ENCODE data around the gene RNPEP. TPM values are rescaled to one million over a fixed set of nuclear protein-coding genes. Genes with fewer than 3 reads are reported as not detected.

The RNPEP gene
- total RNA-seq, 1 donor from 2014 or later = 42.4 TPM

- H3K36me3 Mint-ChIP-seq (ENCODE audit: unreplicated experiment) = peaks cover 1% of the 10 kb centered on the region
- H3K4me3 Mint-ChIP-seq (ENCODE audit: unreplicated experiment) = peak overlapping the region; percentile 7
- peaks cover 3% of the 10 kb centered on the region for H3K27me3 Mint-ChIP-seq (ENCODE audit: unreplicated experiment)
- H3K4me1 Mint-ChIP-seq (ENCODE audit: low read depth, unreplicated experiment) = no peaks in the 10 kb centered on the region
- TF ChIP-seq CTCF (IDR thresholded peaks at IDR 0.05; ENCODE audit: partially characterized antibody, unreplicated experiment) = peak; percentile 92
- no peak overlapping the region for H3K27ac Mint-ChIP-seq (ENCODE audit: unreplicated experiment)
- DNase-seq = peak; percentile 74
- H3K9me3 Mint-ChIP-seq (ENCODE audit: unreplicated experiment) = peaks cover 3% of the 10 kb centered on the region
These were observed 27.1 kb downstream of the RNPEP start for GRCh38 chr1:202009326-202010179.

DNA sequence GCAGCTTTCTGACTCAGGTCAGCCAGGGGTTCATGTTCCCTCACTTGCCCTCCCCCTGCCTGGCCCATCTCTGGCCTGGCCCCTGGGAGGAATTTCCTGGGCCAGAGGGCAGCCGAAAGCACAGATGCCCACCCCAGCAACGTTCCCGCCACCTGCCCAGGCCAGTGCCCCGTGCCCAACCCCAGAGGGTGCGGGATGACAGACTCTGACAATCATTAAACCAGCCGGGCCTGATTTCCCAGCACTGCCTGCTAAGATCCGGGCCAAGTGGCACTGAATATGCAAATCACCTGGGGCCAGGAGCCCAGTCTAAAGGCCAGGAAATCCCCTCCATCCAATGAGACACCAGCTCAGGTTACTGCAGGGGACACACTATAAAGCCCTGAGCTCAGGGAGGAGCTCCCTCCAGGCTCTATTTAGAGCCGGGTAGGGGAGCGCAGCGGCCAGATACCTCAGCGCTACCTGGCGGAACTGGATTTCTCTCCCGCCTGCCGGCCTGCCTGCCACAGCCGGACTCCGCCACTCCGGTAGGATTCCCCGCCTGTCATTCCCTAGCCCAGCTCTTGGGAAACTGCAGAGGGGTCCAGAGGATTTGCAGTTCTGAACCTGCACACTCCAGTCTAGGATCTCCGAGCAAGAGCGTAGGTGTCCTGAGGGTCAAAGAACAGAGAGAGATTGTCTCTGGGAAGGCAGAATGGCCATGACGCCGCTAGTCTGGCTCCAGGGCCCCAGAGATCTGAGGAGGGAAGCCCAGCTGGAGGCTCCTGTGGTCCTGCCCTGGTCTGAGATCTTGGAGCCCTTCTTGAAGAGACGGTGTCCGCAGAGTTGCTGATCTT lies 27.9 kb downstream of the RNPEP start, which contains the start of gene ELF3:
TSS of gene ELF3 (plus strand) at position 408 of the 836 bp plus-strand sequence. CDS start 550 bp downstream, outside the sequence.
- no peak for DNase-seq
- Mint-ChIP-seq H3K27me3 (ENCODE audit: unreplicated experiment) (peaks cover 3% of the 10 kb centered on the region), H3K4me3 (ENCODE audit: unreplicated experiment) (peak within 1 kb of the TSS; percentile 7), H3K36me3 (ENCODE audit: unreplicated experiment) (no peaks in the 10 kb centered on the region), H3K4me1 (ENCODE audit: low read depth, unreplicated experiment) (no peaks in the 10 kb centered on the region), H3K9me3 (ENCODE audit: unreplicated experiment) (peaks cover 3% of the 10 kb centered on the region), H3K27ac (ENCODE audit: unreplicated experiment) (no peak within 1 kb of the TSS)
- TF ChIP-seq CTCF (IDR thresholded peaks at IDR 0.05; ENCODE audit: partially characterized antibody, unreplicated experiment) = no peak

DNA sequence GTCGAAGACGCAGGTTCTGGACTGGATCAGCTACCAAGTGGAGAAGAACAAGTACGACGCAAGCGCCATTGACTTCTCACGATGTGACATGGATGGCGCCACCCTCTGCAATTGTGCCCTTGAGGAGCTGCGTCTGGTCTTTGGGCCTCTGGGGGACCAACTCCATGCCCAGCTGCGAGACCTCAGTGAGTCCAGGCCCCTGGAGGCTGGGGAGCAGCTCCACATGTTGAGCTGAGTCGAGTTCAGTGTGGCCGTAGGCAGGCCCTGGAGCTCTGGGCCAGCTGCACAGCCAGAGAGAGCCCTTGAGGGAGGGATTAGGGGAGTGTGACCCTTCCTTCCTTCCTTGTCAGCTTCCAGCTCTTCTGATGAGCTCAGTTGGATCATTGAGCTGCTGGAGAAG lies 29.5 kb downstream of the RNPEP start:
- H3K27me3 Mint-ChIP-seq (ENCODE audit: unreplicated experiment) = peaks cover 3% of the 10 kb centered on the region
- peak; percentile 9 for TF ChIP-seq CTCF (IDR thresholded peaks at IDR 0.05; ENCODE audit: partially characterized antibody, unreplicated experiment)
- peaks cover 6% of the 10 kb centered on the region for H3K9me3 Mint-ChIP-seq (ENCODE audit: unreplicated experiment)
- no peak overlapping the region for H3K27ac Mint-ChIP-seq (ENCODE audit: unreplicated experiment)
- DNase-seq = no peak
- peaks cover 4% of the 10 kb centered on the region for H3K4me1 Mint-ChIP-seq (ENCODE audit: low read depth, unreplicated experiment)
- H3K36me3 Mint-ChIP-seq (ENCODE audit: unreplicated experiment) = no peaks in the 10 kb centered on the region
- no peak overlapping the region for H3K4me3 Mint-ChIP-seq (ENCODE audit: unreplicated experiment)

DNA sequence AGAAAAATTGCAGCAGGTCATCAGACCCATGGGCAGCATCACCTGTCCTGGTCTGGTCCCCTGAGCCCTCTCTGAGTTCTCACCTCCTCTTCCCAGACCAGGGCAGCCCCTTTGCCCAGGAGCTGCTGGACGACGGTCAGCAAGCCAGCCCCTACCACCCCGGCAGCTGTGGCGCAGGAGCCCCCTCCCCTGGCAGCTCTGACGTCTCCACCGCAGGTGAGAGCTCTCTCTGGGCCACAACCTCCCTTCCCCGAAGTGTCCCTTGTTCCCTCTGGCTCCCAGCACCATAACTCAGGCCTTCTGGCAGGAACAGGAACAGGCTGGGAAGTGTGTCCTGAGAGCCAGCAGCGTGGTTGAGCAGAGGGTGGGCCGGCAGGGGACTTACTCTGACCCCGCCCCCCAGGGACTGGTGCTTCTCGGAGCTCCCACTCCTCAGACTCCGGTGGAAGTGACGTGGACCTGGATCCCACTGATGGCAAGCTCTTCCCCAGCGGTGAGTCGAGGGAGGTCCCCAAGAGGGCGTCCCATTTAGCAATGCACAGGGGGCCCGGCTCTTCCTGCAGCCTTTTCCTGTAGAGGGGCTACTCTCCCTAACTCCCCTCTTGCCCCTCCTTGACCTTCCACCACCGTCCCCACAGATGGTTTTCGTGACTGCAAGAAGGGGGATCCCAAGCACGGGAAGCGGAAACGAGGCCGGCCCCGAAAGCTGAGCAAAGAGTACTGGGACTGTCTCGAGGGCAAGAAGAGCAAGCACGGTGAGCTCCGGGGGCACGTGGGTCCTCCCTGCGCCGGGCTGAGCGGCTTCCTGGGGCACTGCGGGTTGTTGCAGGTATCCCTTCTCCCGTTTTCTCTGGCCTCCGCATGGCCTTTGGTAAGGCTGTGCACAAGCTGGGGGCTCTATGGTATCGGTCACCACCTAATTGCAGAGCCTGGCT lies 30.4 kb downstream of the RNPEP start:
- Mint-ChIP-seq H3K9me3 (ENCODE audit: unreplicated experiment) (peaks cover 6% of the 10 kb centered on the region), H3K4me1 (ENCODE audit: low read depth, unreplicated experiment) (peaks cover 4% of the 10 kb centered on the region), H3K27me3 (ENCODE audit: unreplicated experiment) (peaks cover 5% of the 10 kb centered on the region), H3K27ac (ENCODE audit: unreplicated experiment) (no peak overlapping the region), H3K36me3 (ENCODE audit: unreplicated experiment) (no peaks in the 10 kb centered on the region), H3K4me3 (ENCODE audit: unreplicated experiment) (no peak overlapping the region)
- no peak for DNase-seq
- no peak for TF ChIP-seq CTCF (IDR thresholded peaks at IDR 0.05; ENCODE audit: partially characterized antibody, unreplicated experiment)
